ENCODE data around the gene TAP1. TPM values are rescaled to one million over a fixed set of nuclear protein-coding genes. Genes with fewer than 3 reads are reported as not detected.

The TAP1 gene
- total and polyA plus RNA-seq, 2 of the 4 experiments (the other 2 are of a cell fraction), result 20.1 to 27.6 TPM

DNA sequence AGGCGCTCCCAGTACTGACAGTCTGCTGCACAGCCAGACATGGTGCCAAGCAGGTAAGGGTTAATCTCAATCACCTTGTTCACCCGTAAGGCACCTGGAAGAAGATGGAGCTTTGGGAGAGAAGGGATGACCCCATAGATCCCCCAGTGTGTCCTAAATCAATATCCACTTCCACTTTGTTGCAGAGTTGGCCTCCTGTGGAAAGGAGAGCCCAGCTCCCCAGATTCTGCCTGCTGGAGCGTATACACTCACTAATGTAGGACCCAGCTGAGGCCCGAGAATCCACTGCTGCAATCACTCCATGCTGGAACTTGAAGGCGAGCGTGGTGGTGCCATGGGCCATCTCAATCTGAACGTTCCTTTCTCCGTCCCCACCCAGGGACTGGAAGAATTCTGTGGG, 10.8 kb downstream of the TAP1 start:
- no peak overlapping the region for H3K4ac ChIP-seq (ENCODE audit: low read depth, low read length)
- dilution Hi-C loops (cut with HindIII; ENCODE audit: low sequenced_read_pairs, unreplicated experiment), result no loop called here

More for the DNA sequence above, 10.8 kb downstream of the TAP1 start:
- ChIA-PET POLR2A (ENCODE audit: unreplicated experiment) (no interaction called here), CTCF (interaction anchor here (1.1 kb wide), 1 partner anchor 11 kb away, joined by 4 read pairs; the partner anchor contains the start of genes PSMB9 and TAP1)
- no TSS peak for BruUV-seq (replicated peaks)
- Histone ChIP-seq H2AK9ac (replicated peaks; ENCODE audit: low read depth, low read length, poor library complexity) (no peak overlapping the region), H3K27ac (ENCODE audit: insufficient read depth, low read length) (no peak overlapping the region), H3K4me2 (ENCODE audit: low read depth, low read length) (no peak overlapping the region; the same call in 1 of the 2 replicates), H3K14ac (replicated peaks; ENCODE audit: low read depth, low read length) (no peak overlapping the region), H2BK120ac (ENCODE audit: low read depth, low read length) (no peak overlapping the region), H3K4me3 (ENCODE audit: insufficient read depth, low read depth, low read length) (no peak overlapping the region), H3K56ac (ENCODE audit: extremely low read depth, insufficient read depth, low read length) (no peak overlapping the region), H3K9ac (ENCODE audit: low read depth, low read length) (no peak overlapping the region), H2AK5ac (ENCODE audit: low read depth, low read length) (no peak overlapping the region), H2BK20ac (ENCODE audit: low read depth, low read length) (no peak overlapping the region), H3K36me3 (ENCODE audit: control insufficient read depth, insufficient read depth, low read length) (peaks cover 15% of the 10 kb centered on the region), H3K23ac (ENCODE audit: low read depth, low read length) (peak overlapping the region; percentile 97; the same call in 1 of the 2 replicates), H4K91ac (ENCODE audit: insufficient read depth, low read depth, low read length) (no peak overlapping the region), H3K27me3 (ENCODE audit: control insufficient read depth, insufficient read depth, low read length) (no peaks in the 10 kb centered on the region), H3K9me3 (ENCODE audit: control insufficient read depth, insufficient read depth, low read length) (no peaks in the 10 kb centered on the region), H2AFZ (replicated peaks; ENCODE audit: low read length, poor library complexity) (no peak overlapping the region), H4K5ac (ENCODE audit: low read depth, low read length) (no peak overlapping the region), H4K20me1 (ENCODE audit: insufficient read depth, low read length) (no peaks in the 10 kb centered on the region), H4K8ac (ENCODE audit: low read depth in 2 of 2, low read length in 2 of 2) (no peak overlapping the region; a peak in 1 of 4 replicates), H3K9me1 (ENCODE audit: insufficient read depth, low read length) (peaks cover 7% of the 10 kb centered on the region; the same call in 1 of the 2 replicates), H3K18ac (ENCODE audit: low read depth, low read length) (no peak overlapping the region), H3K79me1 (ENCODE audit: low read depth in 1 of 2, low read length in 2 of 2) (peaks cover 0 to 25% of the 10 kb centered on the region in 2 experiments; a peak in 2 of 4 replicates), H2BK5ac (ENCODE audit: low read depth, low read length, poor library complexity, severe bottlenecking) (no peak overlapping the region), H2BK15ac (ENCODE audit: low read depth, low read length) (no peak overlapping the region), H3K4me1 (ENCODE audit: control insufficient read depth, insufficient read depth, low read length) (peaks cover 5% of the 10 kb centered on the region)
- TF ChIP-seq, protein P1, sequence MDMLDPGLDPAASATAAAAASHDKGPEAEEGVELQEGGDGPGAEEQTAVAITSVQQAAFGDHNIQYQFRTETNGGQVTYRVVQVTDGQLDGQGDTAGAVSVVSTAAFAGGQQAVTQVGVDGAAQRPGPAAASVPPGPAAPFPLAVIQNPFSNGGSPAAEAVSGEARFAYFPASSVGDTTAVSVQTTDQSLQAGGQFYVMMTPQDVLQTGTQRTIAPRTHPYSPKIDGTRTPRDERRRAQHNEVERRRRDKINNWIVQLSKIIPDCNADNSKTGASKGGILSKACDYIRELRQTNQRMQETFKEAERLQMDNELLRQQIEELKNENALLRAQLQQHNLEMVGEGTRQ (IDR thresholded peaks at IDR 0.05; ENCODE audit: low read depth, low read length), result no peak
- no peak for TF ChIP-seq CHD1 (IDR thresholded peaks at IDR 0.05; ENCODE audit: low read depth, low read length)
- TF ChIP-seq MAFK (IDR thresholded peaks at IDR 0.05; ENCODE audit: low read depth, low read length), result no peak
- TF ChIP-seq BHLHE40 (IDR thresholded peaks at IDR 0.05; ENCODE audit: low read depth, low read length), result no peak
- no peak for TF ChIP-seq RCOR1 (IDR thresholded peaks at IDR 0.05; ENCODE audit: insufficient replicate concordance, low read length)
- TF ChIP-seq, protein P2, sequence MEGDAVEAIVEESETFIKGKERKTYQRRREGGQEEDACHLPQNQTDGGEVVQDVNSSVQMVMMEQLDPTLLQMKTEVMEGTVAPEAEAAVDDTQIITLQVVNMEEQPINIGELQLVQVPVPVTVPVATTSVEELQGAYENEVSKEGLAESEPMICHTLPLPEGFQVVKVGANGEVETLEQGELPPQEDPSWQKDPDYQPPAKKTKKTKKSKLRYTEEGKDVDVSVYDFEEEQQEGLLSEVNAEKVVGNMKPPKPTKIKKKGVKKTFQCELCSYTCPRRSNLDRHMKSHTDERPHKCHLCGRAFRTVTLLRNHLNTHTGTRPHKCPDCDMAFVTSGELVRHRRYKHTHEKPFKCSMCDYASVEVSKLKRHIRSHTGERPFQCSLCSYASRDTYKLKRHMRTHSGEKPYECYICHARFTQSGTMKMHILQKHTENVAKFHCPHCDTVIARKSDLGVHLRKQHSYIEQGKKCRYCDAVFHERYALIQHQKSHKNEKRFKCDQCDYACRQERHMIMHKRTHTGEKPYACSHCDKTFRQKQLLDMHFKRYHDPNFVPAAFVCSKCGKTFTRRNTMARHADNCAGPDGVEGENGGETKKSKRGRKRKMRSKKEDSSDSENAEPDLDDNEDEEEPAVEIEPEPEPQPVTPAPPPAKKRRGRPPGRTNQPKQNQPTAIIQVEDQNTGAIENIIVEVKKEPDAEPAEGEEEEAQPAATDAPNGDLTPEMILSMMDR (conservative IDR thresholded peaks at IDR 0.05; ENCODE audit: low read depth, low read length), result no peak
- TF ChIP-seq, protein P3, sequence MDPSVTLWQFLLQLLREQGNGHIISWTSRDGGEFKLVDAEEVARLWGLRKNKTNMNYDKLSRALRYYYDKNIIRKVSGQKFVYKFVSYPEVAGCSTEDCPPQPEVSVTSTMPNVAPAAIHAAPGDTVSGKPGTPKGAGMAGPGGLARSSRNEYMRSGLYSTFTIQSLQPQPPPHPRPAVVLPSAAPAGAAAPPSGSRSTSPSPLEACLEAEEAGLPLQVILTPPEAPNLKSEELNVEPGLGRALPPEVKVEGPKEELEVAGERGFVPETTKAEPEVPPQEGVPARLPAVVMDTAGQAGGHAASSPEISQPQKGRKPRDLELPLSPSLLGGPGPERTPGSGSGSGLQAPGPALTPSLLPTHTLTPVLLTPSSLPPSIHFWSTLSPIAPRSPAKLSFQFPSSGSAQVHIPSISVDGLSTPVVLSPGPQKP (IDR thresholded peaks at IDR 0.05; ENCODE audit: borderline replicate concordance, low read depth, low read length), result no peak
- TF ChIP-seq RAD21 (IDR thresholded peaks at IDR 0.05; ENCODE audit: low read length), result no peak
- TF ChIP-seq CEBPB (IDR thresholded peaks at IDR 0.05; ENCODE audit: low read depth, low read length), result no peak
- TF ChIP-seq MXI1 (IDR thresholded peaks at IDR 0.05; ENCODE audit: borderline replicate concordance, low read depth, low read length), result no peak
- TF ChIP-seq MAZ (IDR thresholded peaks at IDR 0.05; ENCODE audit: borderline replicate concordance, low read depth, low read length), result no peak
- ATAC-seq (ENCODE audit: low read depth) (no peak), DNase-seq (no peak)
- WGBS, 2 experiments (ENCODE audit: extremely low coverage in 2 of 2, insufficient read length in 1 of 2), result 100% methylated on average over 3 of the region's 8 CpGs; no CpG with 5 or more reads in 1 of the 2 experiments
- in situ Hi-C loops (cut with MboI; ENCODE audit: low sequenced_read_pairs) (no loop called here), intact Hi-C loops (cut with micrococcal nuclease) (no loop called here)
